GM12875 (cell line): ENCODE results near the gene UBXN7.
"Not testable (repeated sequence)": the region's sequence is repeated elsewhere in the genome, so short reads cannot be mapped to it uniquely, and the experiment has no call there.

ENCODE experiments used
- H3K4me3 ChIP-seq: one replicate; pipeline ENCODE4 v1.5.1; 2011; ENCODE audit warnings: low read depth, low read length, control low read depth
- TF ChIP-seq, protein P1 (sequence below): IDR thresholded peaks from 2 replicates; pipeline ENCODE4 v1.5.1; 2011; ENCODE audit warnings: low read depth, mild to moderate bottlenecking, control low read depth, inconsistent platforms, low read length, moderate library complexity, borderline replicate concordance; ENCODE audit not compliant: insufficient read depth

Gene UBXN7

GRCh38 chr3:196348698-196349097 is 83.5 kb downstream of the UBXN7 start:
- TF ChIP-seq, protein P1, sequence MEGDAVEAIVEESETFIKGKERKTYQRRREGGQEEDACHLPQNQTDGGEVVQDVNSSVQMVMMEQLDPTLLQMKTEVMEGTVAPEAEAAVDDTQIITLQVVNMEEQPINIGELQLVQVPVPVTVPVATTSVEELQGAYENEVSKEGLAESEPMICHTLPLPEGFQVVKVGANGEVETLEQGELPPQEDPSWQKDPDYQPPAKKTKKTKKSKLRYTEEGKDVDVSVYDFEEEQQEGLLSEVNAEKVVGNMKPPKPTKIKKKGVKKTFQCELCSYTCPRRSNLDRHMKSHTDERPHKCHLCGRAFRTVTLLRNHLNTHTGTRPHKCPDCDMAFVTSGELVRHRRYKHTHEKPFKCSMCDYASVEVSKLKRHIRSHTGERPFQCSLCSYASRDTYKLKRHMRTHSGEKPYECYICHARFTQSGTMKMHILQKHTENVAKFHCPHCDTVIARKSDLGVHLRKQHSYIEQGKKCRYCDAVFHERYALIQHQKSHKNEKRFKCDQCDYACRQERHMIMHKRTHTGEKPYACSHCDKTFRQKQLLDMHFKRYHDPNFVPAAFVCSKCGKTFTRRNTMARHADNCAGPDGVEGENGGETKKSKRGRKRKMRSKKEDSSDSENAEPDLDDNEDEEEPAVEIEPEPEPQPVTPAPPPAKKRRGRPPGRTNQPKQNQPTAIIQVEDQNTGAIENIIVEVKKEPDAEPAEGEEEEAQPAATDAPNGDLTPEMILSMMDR: no peak
- H3K4me3 ChIP-seq: no peak overlapping the region

DNA sequence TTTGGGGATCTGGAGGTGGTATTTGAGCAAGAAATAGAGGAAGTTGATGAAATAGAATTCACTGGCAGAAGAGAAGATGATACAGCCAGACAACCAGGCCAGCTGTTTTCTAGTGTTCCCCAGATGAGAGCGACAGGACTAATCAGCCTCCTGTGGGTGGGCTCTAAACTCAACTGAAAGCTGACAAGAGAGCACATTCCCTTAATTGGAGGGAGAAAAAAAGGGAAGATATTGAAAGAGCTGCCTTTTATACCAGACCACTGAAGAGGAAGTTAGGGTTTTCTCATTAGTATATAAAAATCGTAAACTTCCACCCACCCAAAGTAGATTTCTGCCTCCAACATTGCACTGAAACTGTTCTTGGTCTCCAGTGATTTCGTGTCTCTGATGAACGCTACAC is 87.6 kb downstream of the UBXN7 start:
- TF ChIP-seq, protein P1: no peak
- H3K4me3 ChIP-seq: no peak overlapping the region

DNA sequence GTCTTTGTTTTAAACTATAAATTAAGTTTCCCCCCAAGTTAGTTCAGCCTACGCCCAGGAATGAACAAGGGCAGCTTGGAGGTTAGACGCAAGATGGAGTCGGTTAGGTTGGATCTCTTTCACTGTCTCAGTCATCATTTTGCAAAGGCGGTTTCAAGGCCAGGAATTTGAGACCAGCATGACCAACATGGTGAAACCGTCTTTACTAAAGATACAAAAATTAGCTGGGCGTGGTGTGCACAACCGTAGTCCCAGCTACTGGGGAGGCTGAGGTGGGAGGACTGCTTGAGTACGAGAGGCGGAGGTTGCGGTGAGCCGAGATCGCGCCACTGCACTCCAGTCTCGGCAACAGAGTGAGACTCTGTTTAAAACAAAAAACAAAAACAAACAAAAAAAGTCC is 88.3 kb downstream of the UBXN7 start:
- not testable (repeated sequence) for H3K4me3 ChIP-seq

DNA sequence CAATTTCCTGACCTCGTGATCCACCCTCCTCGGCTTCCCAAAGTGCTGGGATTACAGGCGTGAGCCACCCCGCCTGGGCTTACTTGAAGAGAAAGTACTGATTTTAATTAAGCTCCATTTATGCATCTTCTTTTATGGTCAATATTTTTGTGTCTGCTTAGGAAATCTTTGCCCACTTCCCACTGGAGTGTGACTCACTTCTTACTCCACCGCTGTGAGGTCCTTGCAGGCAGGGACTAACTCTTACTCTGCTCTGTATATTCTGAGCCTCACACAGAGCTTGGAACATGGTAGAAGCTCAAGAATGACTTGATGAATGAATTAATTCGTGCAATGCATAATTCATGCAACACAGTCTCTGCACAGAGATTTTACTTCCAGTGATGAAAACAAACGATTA is 91.1 kb downstream of the UBXN7 start:
- TF ChIP-seq, protein P1: no peak
- H3K4me3 ChIP-seq: no peak overlapping the region

GRCh38 chr3:196340466-196340865 is 91.8 kb downstream of the UBXN7 start:
- H3K4me3 ChIP-seq: no peak overlapping the region
- TF ChIP-seq, protein P1: no peak

- H3K4me3 ChIP-seq: no peak overlapping the region
These were observed 92.6 kb downstream of the UBXN7 start for GRCh38 chr3:196339493-196340254.

GRCh38 chr3:196339044-196339443 is 93.2 kb downstream of the UBXN7 start:
- no peak overlapping the region for H3K4me3 ChIP-seq
- TF ChIP-seq, protein P1: no peak

More at GRCh38 chr3:196339493-196340254, 92.6 kb downstream of the UBXN7 start:
- TF ChIP-seq, protein P1: no peak
